HL-60/S4 treated with phorbol 12-myristate 13-acetate at 8.2 ng/mL for 4 days and 3 days (cell line): Measurements from ENCODE around the gene NCAPD2.
"Not testable (repeated sequence)": the region's sequence is repeated elsewhere in the genome, so short reads cannot be mapped to it uniquely, and the experiment has no call there.

Experiments used
- in situ Hi-C: fragments of 300-500 bp; cut with MboI; formaldehyde crosslinking; loops from 2 replicates; pipeline ENCODE4 v1.15.0; 2022; ENCODE audit warnings: low sequenced_read_pairs

Gene NCAPD2

GRCh38 chr12:6464531-6464930 lies 29.4 kb upstream of the NCAPD2 start:
- in situ Hi-C loops, result no loop called here

- in situ Hi-C loops, result no loop called here
These were observed 28.3 kb upstream of the NCAPD2 start for GRCh38 chr12:6465467-6466183.

DNA sequence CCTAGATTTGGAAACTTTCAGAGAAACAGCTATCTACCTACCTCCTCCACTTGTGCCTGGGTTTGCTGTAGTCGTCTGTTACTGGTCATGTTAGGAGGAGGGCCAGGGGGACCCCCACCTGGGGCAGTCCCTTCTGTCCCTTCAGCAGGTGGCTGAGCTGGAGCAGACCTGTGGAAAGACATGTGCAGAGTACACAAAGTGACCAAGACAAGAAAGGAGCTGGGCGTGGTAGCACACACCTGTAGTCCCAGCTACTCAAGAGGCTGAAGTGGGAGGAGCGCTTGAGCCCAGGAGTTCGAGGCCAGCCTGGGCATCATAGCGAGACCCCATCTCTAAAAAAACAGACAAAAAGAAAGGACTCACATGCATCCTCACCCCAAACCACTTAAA lies 27.7 kb upstream of the NCAPD2 start:
- in situ Hi-C loops, result no loop called here

DNA sequence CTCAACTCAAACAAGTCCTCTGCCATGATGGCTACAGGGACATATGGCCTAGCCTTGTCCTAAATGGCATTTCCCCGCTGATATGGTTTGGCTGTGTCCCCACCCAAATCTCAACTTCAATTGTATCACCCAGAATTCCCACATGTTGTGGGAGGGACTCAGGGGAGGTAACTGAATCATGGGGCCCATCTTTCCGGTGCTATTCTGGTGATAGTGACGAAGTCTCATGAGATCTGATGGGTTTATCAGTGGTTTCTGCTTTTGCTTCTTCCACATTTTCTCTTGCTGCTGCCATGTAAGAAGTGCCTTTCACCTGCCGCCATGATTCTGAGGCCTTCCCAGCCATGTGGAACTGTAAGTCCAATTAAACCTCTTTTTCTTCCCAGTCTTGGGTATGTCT lies 27.2 kb upstream of the NCAPD2 start:
- in situ Hi-C loops, result not testable (repeated sequence)

DNA sequence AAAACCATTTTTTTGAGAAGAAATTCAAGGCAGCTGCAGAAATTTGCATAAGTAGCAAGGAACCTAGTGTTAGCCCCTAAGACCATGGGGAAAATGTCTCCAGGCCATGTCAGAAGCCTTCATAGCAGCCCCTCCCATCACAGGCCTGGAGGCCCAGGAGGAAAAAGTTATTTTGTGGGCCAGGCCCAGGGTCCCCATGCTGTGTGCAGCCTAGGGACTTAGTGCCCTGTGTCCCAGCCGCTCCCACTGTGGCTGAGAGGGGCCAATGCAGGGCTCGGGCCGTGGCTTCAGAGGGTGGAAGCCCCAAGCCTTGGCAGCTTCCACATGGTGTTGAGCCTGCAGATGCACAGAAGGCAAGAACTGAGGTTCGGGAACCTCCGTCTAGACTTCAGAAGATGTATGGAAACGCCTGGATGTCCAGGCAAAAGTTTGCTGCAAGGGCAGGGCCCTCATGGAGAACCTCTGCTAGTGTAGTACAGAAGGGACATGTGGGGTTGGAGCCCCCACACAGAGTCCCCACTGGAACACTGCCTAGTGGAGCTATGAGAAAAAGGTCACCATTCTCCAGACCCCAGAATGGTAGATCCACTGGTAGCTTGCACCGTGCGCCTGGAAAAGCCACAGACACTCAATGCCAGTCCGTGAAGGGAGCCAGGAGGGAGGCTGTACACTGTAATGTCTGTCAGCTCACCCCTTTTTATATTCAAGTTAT lies 26.2 kb upstream of the NCAPD2 start:
- in situ Hi-C loops, result not testable (repeated sequence)

DNA sequence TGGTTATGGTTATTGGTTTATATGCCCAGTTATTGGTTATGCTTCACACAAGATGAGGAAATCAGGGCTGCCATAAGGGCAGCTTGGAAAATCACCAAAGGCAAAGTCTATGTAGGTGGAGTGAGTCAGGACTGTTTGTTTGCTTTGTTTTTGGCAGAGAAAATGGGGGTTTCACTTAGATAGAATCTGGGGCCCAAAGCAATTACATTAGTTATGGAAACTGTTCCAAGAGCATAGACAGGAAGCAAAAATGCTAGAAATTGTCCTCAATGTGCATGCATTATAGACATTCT lies 25.7 kb upstream of the NCAPD2 start:
- in situ Hi-C loops, result no loop called here

DNA sequence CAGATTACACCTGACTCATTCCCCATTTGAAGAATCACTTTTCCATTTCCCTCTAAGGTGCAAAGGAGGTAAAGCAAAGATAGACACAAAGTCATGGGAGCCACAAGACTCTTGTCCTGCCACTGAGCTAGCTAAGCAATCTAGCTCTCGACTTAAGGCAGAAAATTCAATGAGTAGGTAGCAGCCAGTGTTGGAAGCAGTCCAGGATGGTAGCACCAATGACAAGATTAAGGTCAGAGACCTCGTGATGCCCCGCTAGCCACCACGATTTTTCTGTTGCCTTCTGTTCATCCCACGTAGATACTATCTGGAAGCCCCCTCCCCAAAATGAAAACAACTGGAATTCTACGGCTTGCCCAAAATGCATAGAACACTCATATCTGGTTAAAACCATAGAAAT lies 24.8 kb upstream of the NCAPD2 start:
- in situ Hi-C loops, result no loop called here

DNA sequence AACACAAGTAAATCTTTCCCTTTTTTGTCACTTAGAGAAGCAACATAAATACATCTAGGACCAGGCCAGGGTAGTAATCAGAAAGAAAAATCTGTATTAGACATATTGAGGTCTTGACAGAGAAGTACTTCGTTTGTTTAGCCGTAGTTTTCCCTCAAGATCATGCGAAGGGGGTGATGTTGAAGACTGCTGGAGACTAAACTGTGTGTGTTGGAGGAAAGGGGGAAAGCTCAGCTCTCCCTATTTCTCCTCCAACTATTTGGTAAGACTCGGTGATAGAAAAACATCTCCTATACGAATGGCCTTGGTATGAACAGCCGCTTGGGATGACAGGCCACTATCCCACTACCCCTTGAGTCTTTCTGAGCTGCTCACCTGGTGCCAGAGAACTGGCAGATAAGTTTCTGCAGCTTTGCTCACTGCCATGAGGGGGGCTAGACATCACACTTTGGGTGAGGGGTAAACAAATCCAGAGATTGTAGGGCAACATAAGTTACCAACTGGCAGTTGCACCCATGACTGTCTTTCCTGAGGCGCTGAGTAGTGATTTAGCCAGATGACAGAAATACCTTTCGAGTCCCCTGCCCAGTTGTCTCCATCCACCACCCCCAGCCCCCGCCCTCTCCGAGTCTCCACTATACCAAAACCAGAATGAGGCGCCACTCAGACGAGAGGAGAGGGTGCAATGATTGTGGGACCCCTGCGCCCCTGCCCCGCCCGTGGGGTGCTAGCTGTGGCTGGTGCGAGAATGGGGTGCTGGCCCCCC lies 24.1 kb upstream of the NCAPD2 start:
- in situ Hi-C loops, result no loop called here

- in situ Hi-C loops, result no loop called here
These were observed 23.3 kb upstream of the NCAPD2 start, which contains the start of gene VAMP1 for GRCh38 chr12:6470375-6471163. VAMP1 (minus strand) TSS chr12:6470677; CDS start chr12:6470531, 146 bp downstream.

- in situ Hi-C loops, result no loop called here
These were observed 21.9 kb upstream of the NCAPD2 start for GRCh38 chr12:6471989-6472360.

DNA sequence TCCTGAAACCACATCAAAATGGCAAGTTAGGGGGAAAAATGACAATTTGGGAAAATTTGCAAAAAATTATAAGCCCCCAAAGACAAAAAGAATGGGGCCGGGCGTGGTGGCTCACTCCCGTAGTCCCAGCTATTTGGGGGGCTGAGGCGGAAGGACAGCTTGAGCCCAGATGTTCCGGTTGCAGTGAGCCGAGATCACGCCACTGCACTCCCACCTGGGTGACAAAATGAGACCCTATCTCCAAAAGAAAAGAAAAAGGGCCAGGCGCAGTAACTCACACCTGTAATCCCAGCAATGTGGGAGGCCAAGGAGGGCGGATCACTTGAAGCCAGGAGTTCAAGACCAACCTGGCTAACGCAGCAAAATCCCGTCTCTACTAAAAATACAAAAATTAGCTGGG lies 21.4 kb upstream of the NCAPD2 start:
- in situ Hi-C loops, result no loop called here

GRCh38 chr12:6475233-6475975 lies 18.5 kb upstream of the NCAPD2 start:
- in situ Hi-C loops, result not testable (repeated sequence)

DNA sequence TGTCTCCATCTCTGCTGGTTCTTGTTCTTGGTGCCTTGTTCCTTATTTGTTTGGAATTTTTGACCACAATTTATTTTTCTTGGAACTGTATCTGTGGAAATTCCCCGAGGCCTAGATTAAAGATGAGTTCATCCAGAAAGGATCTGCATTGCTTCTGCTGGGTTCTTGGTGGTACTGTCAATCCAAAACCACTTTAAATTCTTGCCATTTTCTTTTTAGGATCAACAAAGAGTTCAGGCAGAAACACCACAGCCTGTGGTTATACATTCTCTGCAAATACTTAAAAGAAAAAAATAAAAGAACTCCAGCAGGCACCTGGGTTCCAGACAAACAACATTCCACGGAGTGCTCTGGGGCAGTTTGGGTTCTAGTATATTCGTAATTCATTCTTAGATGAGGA lies 17.4 kb upstream of the NCAPD2 start:
- in situ Hi-C loops, result no loop called here

- in situ Hi-C loops, result not testable (repeated sequence)
These were observed 16.1 kb upstream of the NCAPD2 start for GRCh38 chr12:6477601-6478377.

DNA sequence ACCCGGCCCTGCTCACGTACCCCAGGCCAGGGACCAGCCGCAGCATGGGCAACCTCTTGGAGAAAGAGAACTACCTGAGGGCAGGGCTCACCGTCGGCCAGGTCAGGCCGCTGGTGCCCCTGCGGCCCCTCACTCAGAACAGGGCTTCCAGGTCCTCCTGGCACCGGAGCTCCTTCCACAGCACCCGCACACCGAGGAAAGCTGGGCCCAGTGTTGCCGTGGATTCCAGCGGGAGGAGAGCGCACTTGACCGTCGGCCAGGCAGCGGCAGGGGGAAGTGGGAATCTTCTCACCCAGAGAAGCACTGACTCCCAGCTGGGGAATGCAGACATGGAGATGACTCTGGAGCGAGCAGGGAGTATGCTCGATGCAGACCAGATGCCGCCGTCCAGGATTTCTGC lies 15.5 kb upstream of the NCAPD2 start:
- in situ Hi-C loops, result no loop called here

- in situ Hi-C loops, result no loop called here
These were observed 5.7 kb upstream of the NCAPD2 start for GRCh38 chr12:6488240-6488639.

DNA sequence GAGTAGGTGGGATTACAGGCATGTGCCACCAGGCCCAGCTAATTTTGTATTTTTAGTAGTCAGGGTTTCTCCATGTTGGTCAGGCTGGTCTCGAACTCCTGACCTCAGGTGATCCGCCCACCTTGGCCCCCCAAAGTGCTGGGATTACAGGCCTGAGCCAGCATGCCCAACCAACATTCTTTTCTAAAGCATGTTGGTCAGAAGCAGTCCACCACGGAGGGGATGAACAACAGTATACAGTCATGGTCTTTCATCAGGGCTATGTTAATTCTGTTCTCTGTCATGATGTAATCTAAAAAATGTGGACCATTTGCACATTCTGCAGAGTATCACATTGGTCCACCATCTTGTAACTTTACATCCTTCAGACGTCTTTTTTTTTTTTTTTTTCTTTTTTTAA lies 4.5 kb upstream of the NCAPD2 start:
- in situ Hi-C loops, result no loop called here

DNA sequence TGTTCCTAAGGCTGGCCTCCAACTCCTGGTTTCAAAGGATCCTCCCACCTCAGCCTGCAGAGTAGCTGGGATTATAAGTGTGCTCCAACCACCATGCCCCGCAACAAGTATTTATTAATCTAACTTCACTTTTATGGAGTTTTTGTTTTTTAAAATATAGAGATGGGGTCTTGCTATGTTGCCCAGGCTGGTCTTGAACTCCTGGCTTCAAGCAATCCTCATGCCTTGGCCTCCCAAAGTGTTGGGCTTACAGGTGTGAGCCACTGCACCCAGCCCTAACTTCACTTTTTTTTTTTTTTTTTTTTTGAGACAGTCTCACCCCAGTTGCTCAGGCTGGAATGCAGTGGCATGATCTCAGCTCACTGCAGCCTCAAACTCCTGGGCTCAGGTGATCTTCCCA lies 3.2 kb upstream of the NCAPD2 start:
- in situ Hi-C loops, result not testable (repeated sequence)

GRCh38 chr12:6492838-6493496 lies 935 bp upstream of the NCAPD2 start, which contains the start of gene MRPL51:
MRPL51 (minus strand) TSS chr12:6493262; CDS start chr12:6493136, 126 bp downstream.
- in situ Hi-C loops, result no loop called here
